SK-N-SH (cell line): ENCODE results near the gene FDXACB1. TPM values are rescaled to one million over a fixed set of nuclear protein-coding genes. Genes with fewer than 3 reads are reported as not detected.

Experiments used
- CTCF ChIA-PET: fragments of 300-600, 350-600 bp; formaldehyde crosslinking; extraction: SDS; loops from one replicate; lab custom pipeline; 2021; lab: Yijun Ruan, JAX
- POLR2A ChIA-PET: fragments of 350-600 bp; sonication (Branson Sonifier 250); formaldehyde crosslinking; extraction: SDS; loops from one replicate; lab custom pipeline; 2020; ENCODE audit warnings: antibody characterized with exemption, inconsistent platforms; lab: Yijun Ruan, JAX
- DNase-seq: peaks from one replicate; pipeline ENCODE4 v3.0.0; 2012
- H2AFZ ChIP-seq: fragments of 200-600 bp; sonication (generic); 2 replicates; pipeline ENCODE4 v1.8.1; 2016; ENCODE audit warnings: antibody characterized with exemption, mild to moderate bottlenecking, low read depth
- H3F3A ChIP-seq: fragments of 200-600 bp; sonication (generic); replicated peaks from 2 replicates; pipeline ENCODE3; 2016; ENCODE audit warnings: antibody characterized with exemption, mild to moderate bottlenecking; ENCODE audit not compliant: insufficient read depth
- H3K27ac ChIP-seq, 2 experiments: fragments of 200-500 bp in 1 of 2; fragments of 200-600 bp in 1 of 2; sonication (Bioruptor generic) in 1 of 2; sonication (generic), shearing (Covaris generic) in 1 of 2; 2 replicates each; pipeline versions ENCODE4 v1.5.1 to v1.6.1; 2014 to 2016; ENCODE audit warnings: low read depth in 2 of 2, inconsistent platforms in 1 of 2, low read length in 1 of 2, mild to moderate bottlenecking in 1 of 2, mixed read lengths in 1 of 2
- H3K27me3 ChIP-seq: fragments of 200-600 bp; sonication (generic), shearing (Covaris generic); 2 replicates; pipeline ENCODE4 v1.6.1; 2016; ENCODE audit warnings: mixed run types; ENCODE audit not compliant: insufficient read depth
- H3K36me3 ChIP-seq, 2 experiments: fragments of 200-500 bp in 1 of 2; fragments of 200-600 bp in 1 of 2; sonication (Bioruptor generic) in 1 of 2; sonication (generic) in 1 of 2; replicated peaks in 1 of 2; 2 replicates each; pipeline versions ENCODE3 to v1.5.1; 2014 to 2016; ENCODE audit warnings: low read length in 1 of 2, mild to moderate bottlenecking in 1 of 2; ENCODE audit not compliant: insufficient read depth in 2 of 2, control insufficient read depth in 1 of 2
- H3K4me1 ChIP-seq, 2 experiments: fragments of 200-500 bp in 1 of 2; fragments of 200-600 bp in 1 of 2; sonication (Bioruptor generic) in 1 of 2; sonication (generic), shearing (Covaris generic) in 1 of 2; 2 replicates each; pipeline versions ENCODE4 v1.5.1 to v1.6.1; 2014 to 2016; ENCODE audit warnings: low read depth in 1 of 2, low read length in 1 of 2, mixed run types in 1 of 2; ENCODE audit not compliant: insufficient read depth in 2 of 2, control insufficient read depth in 1 of 2
- H3K4me2 ChIP-seq: fragments of 200-600 bp; sonication (generic), shearing (Covaris generic); 2 replicates; pipeline ENCODE4 v1.6.1; 2017; ENCODE audit warnings: mixed run types
- H3K4me3 ChIP-seq, 2 experiments: fragments of 200-500 bp in 1 of 2; fragments of 200-600 bp in 1 of 2; sonication (Bioruptor generic) in 1 of 2; sonication (generic), shearing (Covaris generic) in 1 of 2; 2 replicates each; pipeline versions ENCODE4 v1.5.1 to v1.8.1; 2014 to 2016; ENCODE audit warnings: low read depth in 2 of 2, inconsistent platforms in 1 of 2, low read length in 1 of 2, mild to moderate bottlenecking in 1 of 2, mixed read lengths in 1 of 2, moderate library complexity in 1 of 2
- H3K79me2 ChIP-seq: fragments of 200-600 bp; sonication (generic); 2 replicates; pipeline ENCODE4 v1.8.1; 2017; ENCODE audit warnings: mild to moderate bottlenecking; ENCODE audit not compliant: insufficient read depth
- H3K9ac ChIP-seq: fragments of 200-600 bp; sonication (generic); 2 replicates; pipeline ENCODE4 v1.6.1; 2017; ENCODE audit warnings: mixed run types
- H3K9me2 ChIP-seq: fragments of 200-600 bp; sonication (generic); 2 replicates; pipeline ENCODE4 v1.6.1; 2017; ENCODE audit warnings: mixed run types
- H3K9me3 ChIP-seq: fragments of 200-600 bp; sonication (generic); 2 replicates; pipeline ENCODE4 v1.6.1; 2017; ENCODE audit warnings: mixed run types, mild to moderate bottlenecking, moderate library complexity
- H4K20me1 ChIP-seq: fragments of 200-600 bp; sonication (generic); 2 replicates; pipeline ENCODE4 v1.6.1; 2017; ENCODE audit warnings: mild to moderate bottlenecking, mixed run types; ENCODE audit not compliant: insufficient read depth
- ELF1 ChIP-seq: IDR thresholded peaks from 2 replicates; pipeline ENCODE4 v1.4.0; 2012
- EZH2phosphoT487 ChIP-seq: fragments of 200-600 bp; sonication (generic); IDR thresholded peaks from 2 replicates; pipeline ENCODE4 v1.6.1; 2017; ENCODE audit warnings: low read depth, mixed run types, mild to moderate bottlenecking, antibody characterized with exemption, moderate library complexity, borderline replicate concordance
- FOXJ3 ChIP-seq: sonication (generic); formaldehyde crosslinking; IDR thresholded peaks from 2 replicates; pipeline ENCODE4 v1.5.1; 2020; ENCODE audit warnings: mild to moderate bottlenecking, missing genetic modification reagents
- FOXM1 ChIP-seq: IDR thresholded peaks from 2 replicates; pipeline ENCODE4 v1.4.0; 2012; ENCODE audit warnings: low read depth, mild to moderate bottlenecking
- JUND ChIP-seq: IDR thresholded peaks from 2 replicates; pipeline ENCODE4 v1.4.0; 2012
- MEF2A ChIP-seq: IDR thresholded peaks from 2 replicates; pipeline ENCODE4 v1.4.0; 2012; ENCODE audit warnings: low read depth, borderline replicate concordance
- MXI1 ChIP-seq: IDR thresholded peaks from 2 replicates; pipeline ENCODE4 v1.6.1; 2012; ENCODE audit warnings: mild to moderate bottlenecking, low read depth, low read length, improper control_type of control experiment
- NFIC ChIP-seq: IDR thresholded peaks from 2 replicates; pipeline ENCODE4 v1.4.0; 2012; ENCODE audit warnings: borderline replicate concordance
- NRF1 ChIP-seq: IDR thresholded peaks from 2 replicates; pipeline ENCODE4 v1.6.1; 2012; ENCODE audit warnings: low read depth, mild to moderate bottlenecking, low read length
- RAD21 ChIP-seq: IDR thresholded peaks from 2 replicates; pipeline ENCODE4 v1.6.1; 2012; ENCODE audit warnings: mild to moderate bottlenecking, low read length
- RXRA ChIP-seq: IDR thresholded peaks from 2 replicates; pipeline ENCODE4 v1.4.0; 2012; ENCODE audit warnings: low read depth, mild to moderate bottlenecking, borderline replicate concordance
- SIN3A ChIP-seq: IDR thresholded peaks from 2 replicates; pipeline ENCODE4 v1.6.1; 2012; ENCODE audit warnings: low read depth, mild to moderate bottlenecking, low read length, moderate library complexity, borderline replicate concordance
- SMC3 ChIP-seq: IDR thresholded peaks from 2 replicates; pipeline ENCODE4 v1.6.1; 2012; ENCODE audit warnings: low read depth, low read length, improper control_type of control experiment
- TCF12 ChIP-seq: IDR thresholded peaks from 2 replicates; pipeline ENCODE4 v1.4.0; 2012
- TEAD4 ChIP-seq: IDR thresholded peaks from 2 replicates; pipeline ENCODE4 v1.4.0; 2012; ENCODE audit warnings: mild to moderate bottlenecking, borderline replicate concordance; ENCODE audit not compliant: insufficient read depth
- WGBS: methylation state at CpG from one replicate; pipeline ENCODE4 v1.1.6; 2017; ENCODE audit warnings: low lambda C conversion rate; 5-methylcytosine and 5-hydroxymethylcytosine counted together
- polyA plus RNA-seq, 3 experiments: library from polyadenylated mRNA; depleted of rRNA; stranded (reverse); fragments of >200 nt; gene quantifications; 2 replicates each; pipeline ENCODE4 v1.2.3, GENCODE V29; 2012
- TF ChIP-seq, protein P1 (sequence below): fragments of 150-350 bp; IDR thresholded peaks from 2 replicates; pipeline ENCODE4 v1.6.1; 2016; ENCODE audit warnings: mild to moderate bottlenecking, low read depth, low read length
- TF ChIP-seq, protein P2 (sequence below): IDR thresholded peaks from 2 replicates; pipeline ENCODE4 v1.4.0; 2012; ENCODE audit warnings: low read depth, borderline replicate concordance
- TF ChIP-seq, protein P3 (sequence below): IDR thresholded peaks from 2 replicates; pipeline ENCODE4; 2012
- TF ChIP-seq, protein P4 (sequence below): IDR thresholded peaks from 2 replicates; pipeline ENCODE4 v1.6.1; 2012; ENCODE audit warnings: mild to moderate bottlenecking, low read depth, low read length, moderate library complexity
- TF ChIP-seq, protein P5 (sequence below): fragments of 150-350 bp; IDR thresholded peaks from 2 replicates; pipeline ENCODE4 v1.6.1; 2017; ENCODE audit warnings: antibody characterized with exemption, low read length, low read depth, borderline replicate concordance

Gene FDXACB1
- polyA plus RNA-seq, 1 of the 3 experiments (the other 2 are of a cell fraction): 2.8 TPM

DNA sequence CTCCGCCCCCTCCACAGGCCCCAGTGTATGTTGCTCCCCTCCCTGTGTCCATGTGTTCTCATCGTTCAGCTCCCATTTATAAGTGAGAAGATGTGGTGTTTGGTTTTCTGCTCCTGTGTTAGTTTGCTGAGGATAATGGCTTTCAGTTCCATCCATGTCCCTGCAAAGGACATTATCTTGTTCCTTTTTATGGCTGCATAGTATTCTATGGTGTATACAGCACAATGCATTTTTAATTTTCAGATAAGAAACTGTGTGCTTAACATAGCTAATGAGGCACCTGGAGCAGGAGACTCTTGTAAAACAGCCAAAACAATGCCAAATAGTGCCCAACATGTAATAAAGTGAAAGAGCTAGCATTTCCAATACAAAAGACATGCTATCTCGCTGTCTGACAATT lies 29.3 kb downstream of the FDXACB1 start:
- H3K79me2 ChIP-seq: no peaks in the 10 kb centered on the region
- H3K4me1 ChIP-seq: peaks cover 6 to 21% of the 10 kb centered on the region in 2 experiments
- ChIA-PET CTCF (interaction anchor here (0.8 to 2.7 kb wide), 5 partner anchors 8 to 283 kb away, joined by 3 to 9 read pairs (median 3); no protein-coding TSS in a partner anchor), POLR2A (no interaction called here)
- H3K9me3 ChIP-seq: no peaks in the 10 kb centered on the region
- H3K9me2 ChIP-seq: no peaks in the 10 kb centered on the region
- no peak for DNase-seq
- H3F3A ChIP-seq: peaks cover 33% of the 10 kb centered on the region
- H3K27ac ChIP-seq: no peak overlapping the region
- 100% methylated on average over 3 of the region's 3 CpGs for WGBS
- TF ChIP-seq FOXM1 (no peak), EZH2phosphoT487 (no peak), MXI1 (no peak), FOXJ3 (CRISPR knock-in tag) (no peak), NFIC (no peak), TEAD4 (no peak), RAD21 (no peak), MEF2A (no peak), NRF1 (no peak), SIN3A (no peak), RXRA (no peak), TCF12 (no peak), SMC3 (no peak), JUND (no peak), ELF1 (no peak)
- TF ChIP-seq, protein P1, sequence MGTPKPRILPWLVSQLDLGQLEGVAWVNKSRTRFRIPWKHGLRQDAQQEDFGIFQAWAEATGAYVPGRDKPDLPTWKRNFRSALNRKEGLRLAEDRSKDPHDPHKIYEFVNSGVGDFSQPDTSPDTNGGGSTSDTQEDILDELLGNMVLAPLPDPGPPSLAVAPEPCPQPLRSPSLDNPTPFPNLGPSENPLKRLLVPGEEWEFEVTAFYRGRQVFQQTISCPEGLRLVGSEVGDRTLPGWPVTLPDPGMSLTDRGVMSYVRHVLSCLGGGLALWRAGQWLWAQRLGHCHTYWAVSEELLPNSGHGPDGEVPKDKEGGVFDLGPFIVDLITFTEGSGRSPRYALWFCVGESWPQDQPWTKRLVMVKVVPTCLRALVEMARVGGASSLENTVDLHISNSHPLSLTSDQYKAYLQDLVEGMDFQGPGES: no peak
- TF ChIP-seq, protein P2, sequence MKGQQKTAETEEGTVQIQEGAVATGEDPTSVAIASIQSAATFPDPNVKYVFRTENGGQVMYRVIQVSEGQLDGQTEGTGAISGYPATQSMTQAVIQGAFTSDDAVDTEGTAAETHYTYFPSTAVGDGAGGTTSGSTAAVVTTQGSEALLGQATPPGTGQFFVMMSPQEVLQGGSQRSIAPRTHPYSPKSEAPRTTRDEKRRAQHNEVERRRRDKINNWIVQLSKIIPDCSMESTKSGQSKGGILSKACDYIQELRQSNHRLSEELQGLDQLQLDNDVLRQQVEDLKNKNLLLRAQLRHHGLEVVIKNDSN: no peak
- TF ChIP-seq, protein P3, sequence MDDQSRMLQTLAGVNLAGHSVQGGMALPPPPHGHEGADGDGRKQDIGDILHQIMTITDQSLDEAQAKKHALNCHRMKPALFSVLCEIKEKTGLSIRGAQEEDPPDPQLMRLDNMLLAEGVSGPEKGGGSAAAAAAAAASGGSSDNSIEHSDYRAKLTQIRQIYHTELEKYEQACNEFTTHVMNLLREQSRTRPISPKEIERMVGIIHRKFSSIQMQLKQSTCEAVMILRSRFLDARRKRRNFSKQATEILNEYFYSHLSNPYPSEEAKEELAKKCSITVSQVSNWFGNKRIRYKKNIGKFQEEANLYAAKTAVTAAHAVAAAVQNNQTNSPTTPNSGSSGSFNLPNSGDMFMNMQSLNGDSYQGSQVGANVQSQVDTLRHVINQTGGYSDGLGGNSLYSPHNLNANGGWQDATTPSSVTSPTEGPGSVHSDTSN: no peak
- TF ChIP-seq, protein P4, sequence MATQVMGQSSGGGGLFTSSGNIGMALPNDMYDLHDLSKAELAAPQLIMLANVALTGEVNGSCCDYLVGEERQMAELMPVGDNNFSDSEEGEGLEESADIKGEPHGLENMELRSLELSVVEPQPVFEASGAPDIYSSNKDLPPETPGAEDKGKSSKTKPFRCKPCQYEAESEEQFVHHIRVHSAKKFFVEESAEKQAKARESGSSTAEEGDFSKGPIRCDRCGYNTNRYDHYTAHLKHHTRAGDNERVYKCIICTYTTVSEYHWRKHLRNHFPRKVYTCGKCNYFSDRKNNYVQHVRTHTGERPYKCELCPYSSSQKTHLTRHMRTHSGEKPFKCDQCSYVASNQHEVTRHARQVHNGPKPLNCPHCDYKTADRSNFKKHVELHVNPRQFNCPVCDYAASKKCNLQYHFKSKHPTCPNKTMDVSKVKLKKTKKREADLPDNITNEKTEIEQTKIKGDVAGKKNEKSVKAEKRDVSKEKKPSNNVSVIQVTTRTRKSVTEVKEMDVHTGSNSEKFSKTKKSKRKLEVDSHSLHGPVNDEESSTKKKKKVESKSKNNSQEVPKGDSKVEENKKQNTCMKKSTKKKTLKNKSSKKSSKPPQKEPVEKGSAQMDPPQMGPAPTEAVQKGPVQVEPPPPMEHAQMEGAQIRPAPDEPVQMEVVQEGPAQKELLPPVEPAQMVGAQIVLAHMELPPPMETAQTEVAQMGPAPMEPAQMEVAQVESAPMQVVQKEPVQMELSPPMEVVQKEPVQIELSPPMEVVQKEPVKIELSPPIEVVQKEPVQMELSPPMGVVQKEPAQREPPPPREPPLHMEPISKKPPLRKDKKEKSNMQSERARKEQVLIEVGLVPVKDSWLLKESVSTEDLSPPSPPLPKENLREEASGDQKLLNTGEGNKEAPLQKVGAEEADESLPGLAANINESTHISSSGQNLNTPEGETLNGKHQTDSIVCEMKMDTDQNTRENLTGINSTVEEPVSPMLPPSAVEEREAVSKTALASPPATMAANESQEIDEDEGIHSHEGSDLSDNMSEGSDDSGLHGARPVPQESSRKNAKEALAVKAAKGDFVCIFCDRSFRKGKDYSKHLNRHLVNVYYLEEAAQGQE: no peak
- TF ChIP-seq, protein P5, sequence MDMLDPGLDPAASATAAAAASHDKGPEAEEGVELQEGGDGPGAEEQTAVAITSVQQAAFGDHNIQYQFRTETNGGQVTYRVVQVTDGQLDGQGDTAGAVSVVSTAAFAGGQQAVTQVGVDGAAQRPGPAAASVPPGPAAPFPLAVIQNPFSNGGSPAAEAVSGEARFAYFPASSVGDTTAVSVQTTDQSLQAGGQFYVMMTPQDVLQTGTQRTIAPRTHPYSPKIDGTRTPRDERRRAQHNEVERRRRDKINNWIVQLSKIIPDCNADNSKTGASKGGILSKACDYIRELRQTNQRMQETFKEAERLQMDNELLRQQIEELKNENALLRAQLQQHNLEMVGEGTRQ: no peak
- H4K20me1 ChIP-seq: no peaks in the 10 kb centered on the region
- H3K27me3 ChIP-seq: no peaks in the 10 kb centered on the region
- H3K4me2 ChIP-seq: no peak overlapping the region
- H3K9ac ChIP-seq: no peak overlapping the region
- peaks cover 14 to 30% of the 10 kb centered on the region in 2 experiments for H3K36me3 ChIP-seq
- no peak overlapping the region for H2AFZ ChIP-seq
- no peak overlapping the region for H3K4me3 ChIP-seq
